ENCODE measurements around the gene DDIT4. TPM values are rescaled to one million over a fixed set of nuclear protein-coding genes. Genes with fewer than 3 reads are reported as not detected.
A peak's percentile ranks its signal among the peaks of the same experiment; 100 is the strongest.

DDIT4 gene
- total and polyA plus RNA-seq, 2 of the 8 experiments (the other 6 are each of a cell fraction or from before 2014, with no cell fraction given) = 47.4 to 108 TPM

DNA sequence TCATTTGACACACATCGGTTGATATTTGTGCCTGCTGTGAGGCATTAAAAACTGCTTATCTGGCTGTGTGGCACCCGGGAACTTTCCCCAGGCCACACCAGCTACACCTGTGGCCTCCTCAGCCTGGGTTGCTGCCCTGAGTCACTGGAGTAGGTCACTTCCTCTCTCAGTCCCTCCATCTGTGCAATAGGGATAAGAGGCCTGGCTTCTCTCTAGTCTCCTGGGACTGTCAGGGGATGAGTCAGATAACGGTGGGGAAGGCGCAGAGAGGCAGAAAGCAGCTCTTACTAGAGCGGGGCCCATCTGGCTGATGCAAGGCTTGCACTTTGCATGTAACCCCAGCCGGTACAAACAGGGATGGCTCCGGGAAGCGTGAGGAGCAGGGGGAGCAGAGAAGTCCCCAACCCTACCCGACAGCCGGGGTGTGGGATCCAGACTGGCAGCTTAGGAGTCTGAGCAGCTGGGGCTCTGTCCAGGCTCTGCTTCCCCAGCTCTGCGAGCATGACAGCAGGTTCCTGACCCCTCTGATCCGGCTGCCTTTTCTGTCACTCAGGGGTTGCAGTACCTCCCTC, 47.0 kb downstream of the DDIT4 start (continued):
- TF ChIP-seq MAFK (IDR thresholded peaks at IDR 0.05; ENCODE audit: low read depth, low read length) (no peak), TAF1 (IDR thresholded peaks at IDR 0.05; ENCODE audit: low read depth, low read length) (peak; percentile 64), CEBPB (IDR thresholded peaks at IDR 0.05; ENCODE audit: low read depth, low read length) (peak; percentile 98), TBP (IDR thresholded peaks at IDR 0.05; ENCODE audit: low read depth, low read length) (peak; percentile 63; the same call in 1 of the 2 replicates), CTBP2 (IDR thresholded peaks at IDR 0.05; ENCODE audit: borderline replicate concordance, insufficient read depth, insufficient read length, low read length) (no peak), CREB1 (IDR thresholded peaks at IDR 0.05) (no peak), GTF2F1 (IDR thresholded peaks at IDR 0.05; ENCODE audit: borderline replicate concordance, low read depth, low read length) (no peak), CHD1 (IDR thresholded peaks at IDR 0.05; ENCODE audit: low read depth, low read length) (no peak), POLR2A (IDR thresholded peaks at IDR 0.05; ENCODE audit: control extremely low read depth in 1 of 2, low read depth in 2 of 2, low read length in 2 of 2) (peak in 1 of 2 experiments; percentile 72; a peak in 1 of 3 replicates), RAD21 (IDR thresholded peaks at IDR 0.05 in 1 of 2, conservative IDR thresholded peaks at IDR 0.05 in 1 of 2; ENCODE audit: low read depth in 2 of 2, low read length in 2 of 2) (no peak; a peak in 1 of 4 replicates), TAF7 (optimal IDR thresholded peaks at IDR 0.05; ENCODE audit: borderline replicate concordance, low read depth, low read length) (no peak), TEAD4 (IDR thresholded peaks at IDR 0.05; ENCODE audit: low read depth, low read length) (no peak), EZH2 (IDR thresholded peaks at IDR 0.05; ENCODE audit: low read depth, low read length, severe bottlenecking) (no peak), JUN (IDR thresholded peaks at IDR 0.05; ENCODE audit: low read depth, low read length) (no peak), BACH1 (IDR thresholded peaks at IDR 0.05; ENCODE audit: low read length) (no peak), YY1 (IDR thresholded peaks at IDR 0.05; ENCODE audit: low read depth, low read length) (no peak), SP1 (IDR thresholded peaks at IDR 0.05; ENCODE audit: low read depth, low read length) (no peak), SIRT6 (IDR thresholded peaks at IDR 0.05; ENCODE audit: low read length) (no peak), KDM5A (IDR thresholded peaks at IDR 0.05; ENCODE audit: low read length) (no peak), NANOG (IDR thresholded peaks at IDR 0.05; ENCODE audit: insufficient read depth, low read depth, low read length, poor library complexity, severe bottlenecking) (no peak)
- TF ChIP-seq, protein P1, sequence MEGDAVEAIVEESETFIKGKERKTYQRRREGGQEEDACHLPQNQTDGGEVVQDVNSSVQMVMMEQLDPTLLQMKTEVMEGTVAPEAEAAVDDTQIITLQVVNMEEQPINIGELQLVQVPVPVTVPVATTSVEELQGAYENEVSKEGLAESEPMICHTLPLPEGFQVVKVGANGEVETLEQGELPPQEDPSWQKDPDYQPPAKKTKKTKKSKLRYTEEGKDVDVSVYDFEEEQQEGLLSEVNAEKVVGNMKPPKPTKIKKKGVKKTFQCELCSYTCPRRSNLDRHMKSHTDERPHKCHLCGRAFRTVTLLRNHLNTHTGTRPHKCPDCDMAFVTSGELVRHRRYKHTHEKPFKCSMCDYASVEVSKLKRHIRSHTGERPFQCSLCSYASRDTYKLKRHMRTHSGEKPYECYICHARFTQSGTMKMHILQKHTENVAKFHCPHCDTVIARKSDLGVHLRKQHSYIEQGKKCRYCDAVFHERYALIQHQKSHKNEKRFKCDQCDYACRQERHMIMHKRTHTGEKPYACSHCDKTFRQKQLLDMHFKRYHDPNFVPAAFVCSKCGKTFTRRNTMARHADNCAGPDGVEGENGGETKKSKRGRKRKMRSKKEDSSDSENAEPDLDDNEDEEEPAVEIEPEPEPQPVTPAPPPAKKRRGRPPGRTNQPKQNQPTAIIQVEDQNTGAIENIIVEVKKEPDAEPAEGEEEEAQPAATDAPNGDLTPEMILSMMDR (IDR thresholded peaks at IDR 0.05; ENCODE audit: control extremely low read depth in 1 of 3, insufficient read depth in 1 of 3, low read depth in 1 of 3, low read length in 3 of 3) = no peak
- TF ChIP-seq, protein P2, sequence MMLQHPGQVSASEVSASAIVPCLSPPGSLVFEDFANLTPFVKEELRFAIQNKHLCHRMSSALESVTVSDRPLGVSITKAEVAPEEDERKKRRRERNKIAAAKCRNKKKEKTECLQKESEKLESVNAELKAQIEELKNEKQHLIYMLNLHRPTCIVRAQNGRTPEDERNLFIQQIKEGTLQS (IDR thresholded peaks at IDR 0.05; ENCODE audit: insufficient read depth, low read depth, low read length) = 0 out of 2 replicates have a peak, but pooled peaks have one; percentile 43
- TF ChIP-seq, protein P3, sequence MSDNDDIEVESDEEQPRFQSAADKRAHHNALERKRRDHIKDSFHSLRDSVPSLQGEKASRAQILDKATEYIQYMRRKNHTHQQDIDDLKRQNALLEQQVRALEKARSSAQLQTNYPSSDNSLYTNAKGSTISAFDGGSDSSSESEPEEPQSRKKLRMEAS (IDR thresholded peaks at IDR 0.05) = no peak

Measured in H1 (cell line).